LNCAP (cell line): ENCODE measurements around the gene MAMDC2.

Experiments used
- CTCF ChIP-seq: fragments of 450-650 bp; IDR thresholded peaks from 2 replicates; pipeline ENCODE4 v1.5.1; 2017; ENCODE audit warnings: mild to moderate bottlenecking

The MAMDC2 gene

GRCh38 chr9:70052768-70053167, 9.1 kb downstream of the MAMDC2 start:
- no peak for TF ChIP-seq CTCF

DNA sequence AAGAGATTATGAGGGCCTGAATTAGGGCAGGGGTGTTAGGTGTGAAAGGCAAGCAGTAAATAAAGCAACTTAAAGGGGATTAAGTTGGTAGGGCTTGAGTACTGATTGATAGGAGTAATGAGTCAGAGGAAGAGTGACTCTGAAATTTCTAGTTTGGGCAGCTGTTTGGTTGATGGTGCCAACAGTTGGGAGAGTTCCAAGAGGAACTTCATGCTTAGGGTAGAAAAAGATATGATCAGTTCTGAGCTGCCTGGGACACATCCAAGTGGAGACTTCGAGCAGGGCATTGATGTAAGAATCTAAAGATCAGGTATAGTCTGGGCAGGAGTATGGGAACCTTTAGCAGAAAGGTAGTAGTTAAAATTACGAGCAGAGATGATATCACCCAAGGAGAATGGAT, 10.2 kb downstream of the MAMDC2 start:
- no peak for TF ChIP-seq CTCF

- TF ChIP-seq CTCF = no peak
These were observed 10.9 kb downstream of the MAMDC2 start for GRCh38 chr9:70054521-70054920.

GRCh38 chr9:70055406-70056210, 12.0 kb downstream of the MAMDC2 start:
- no peak for TF ChIP-seq CTCF

GRCh38 chr9:70056211-70056944, 12.7 kb downstream of the MAMDC2 start:
- TF ChIP-seq CTCF = no peak

DNA sequence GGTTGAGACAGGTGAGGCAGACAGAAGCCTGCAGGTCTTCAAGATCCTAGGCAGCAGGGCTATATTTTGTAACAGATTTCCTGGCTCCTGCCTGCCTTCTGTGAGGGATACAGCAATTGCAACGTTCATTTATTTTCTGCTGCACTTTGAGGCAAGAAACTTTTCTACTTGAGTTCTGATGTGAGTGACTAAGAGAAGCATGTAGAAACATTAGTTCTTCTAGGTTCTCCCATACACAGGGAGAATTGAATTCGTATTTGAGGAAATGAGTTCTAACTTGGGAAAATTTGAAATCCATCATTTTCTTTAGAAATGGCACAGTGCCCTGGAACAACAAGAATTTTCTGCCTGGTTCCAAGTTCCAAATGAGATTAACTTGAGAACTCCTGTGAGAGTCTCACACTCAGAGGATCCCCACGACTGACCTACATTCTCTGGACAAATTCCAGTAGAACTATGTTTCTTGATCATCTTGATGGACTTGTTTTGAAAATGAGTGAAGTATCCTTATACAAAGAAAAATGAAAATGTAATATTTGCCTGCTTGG, 15.0 kb downstream of the MAMDC2 start:
- no peak for TF ChIP-seq CTCF

- TF ChIP-seq CTCF = no peak
These were observed 16.7 kb downstream of the MAMDC2 start for GRCh38 chr9:70060148-70060882.
